Loucy (cell line): Measurements from ENCODE around the gene GAS7.

Source experiments
- CTCF ChIP-seq: fragments of 200-600 bp; sonication (generic); conservative IDR thresholded peaks from 2 replicates; pipeline ENCODE4 v1.5.1; 2014; ENCODE audit warnings: mild to moderate bottlenecking, antibody characterized with exemption, low read length
- EZH2phosphoT487 ChIP-seq: fragments of 200-600 bp; IDR thresholded peaks from 2 replicates; pipeline ENCODE4 v1.6.1; 2018; ENCODE audit warnings: antibody characterized with exemption, mild to moderate bottlenecking, moderate library complexity, borderline replicate concordance

DNA sequence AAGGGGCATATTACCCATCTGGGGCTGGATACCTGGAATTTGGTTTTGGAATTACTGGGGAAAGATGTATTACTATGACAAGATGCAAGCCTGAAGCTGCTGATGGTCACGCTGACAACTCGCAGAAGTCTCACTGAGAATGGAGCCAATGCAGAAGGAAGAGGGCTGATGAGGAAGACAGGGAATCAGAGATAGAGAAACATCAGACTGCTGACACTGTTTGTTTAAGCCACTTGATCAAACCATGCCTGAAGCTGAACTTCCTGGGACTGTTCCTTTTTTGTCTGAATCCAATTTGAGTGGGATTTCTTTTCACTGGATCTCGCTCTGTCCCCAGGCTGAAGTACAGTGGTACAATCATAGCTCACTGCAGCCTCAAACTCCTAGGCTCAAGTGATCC lies 133.9 kb downstream of the GAS7 start:
- TF ChIP-seq CTCF (no peak), EZH2phosphoT487 (no peak)
